HepG2 (cell line): ENCODE data around the gene LNPK. TPM values are rescaled to one million over a fixed set of nuclear protein-coding genes. Genes with fewer than 3 reads are reported as not detected.
A peak's percentile ranks its signal among the peaks of the same experiment; 100 is the strongest.

ENCODE experiments used
- DRAP1 ChIP-seq: IDR thresholded peaks from 2 replicates; pipeline ENCODE4 v1.6.1; 2016; ENCODE audit warnings: missing genetic modification reagents, missing compliant biosample characterization
- E2F2 ChIP-seq: sonication (generic); formaldehyde crosslinking; IDR thresholded peaks from 2 replicates; pipeline ENCODE4 v1.4.0; 2020; ENCODE audit warnings: missing genetic modification reagents, borderline replicate concordance
- E2F5 ChIP-seq: sonication (generic); formaldehyde crosslinking; conservative IDR thresholded peaks from 2 replicates; pipeline ENCODE4 v1.4.0; 2020; ENCODE audit warnings: missing genetic modification reagents
- MAFF ChIP-seq: IDR thresholded peaks from 2 replicates; pipeline ENCODE4 v1.6.1; 2011; ENCODE audit warnings: low read depth, low read length, improper control_type of control experiment
- NFKB2 ChIP-seq: sonication (generic); formaldehyde crosslinking; IDR thresholded peaks from 2 replicates; pipeline ENCODE4 v1.4.0; 2020; ENCODE audit warnings: missing genetic modification reagents, borderline replicate concordance
- PAX8 ChIP-seq: sonication (generic); formaldehyde crosslinking; IDR thresholded peaks from 2 replicates; pipeline ENCODE4 v1.8.0; 2022; ENCODE audit warnings: mild to moderate bottlenecking, missing genetic modification reagents, borderline replicate concordance
- POLR2G ChIP-seq: fragments of 200-400 bp; formaldehyde crosslinking; IDR thresholded peaks from 2 replicates; pipeline ENCODE4 v1.6.1; 2018; ENCODE audit warnings: mild to moderate bottlenecking, low read depth, low read length, moderate library complexity
- PPARG ChIP-seq: conservative IDR thresholded peaks from 2 replicates; pipeline ENCODE4 v1.6.1; 2016; ENCODE audit warnings: missing biosample characterization, missing genetic modification reagents
- REPIN1 ChIP-seq: sonication (generic); formaldehyde crosslinking; IDR thresholded peaks from 2 replicates; pipeline ENCODE4 v1.8.0; 2022; ENCODE audit warnings: missing genetic modification reagents, low read depth, mild to moderate bottlenecking, borderline replicate concordance
- SP140L ChIP-seq: sonication (generic); formaldehyde crosslinking; IDR thresholded peaks from 2 replicates; pipeline ENCODE4 v1.4.0; 2020; ENCODE audit warnings: missing genetic modification reagents, borderline replicate concordance
- ZBTB8A ChIP-seq: sonication (generic); formaldehyde crosslinking; IDR thresholded peaks from 2 replicates; pipeline ENCODE4 v1.4.0; 2020; ENCODE audit warnings: mild to moderate bottlenecking, low read depth, missing genetic modification reagents, borderline replicate concordance
- ZFAT ChIP-seq: sonication (generic); formaldehyde crosslinking; conservative IDR thresholded peaks from 2 replicates; pipeline ENCODE4 v1.8.1; 2023; ENCODE audit warnings: missing genetic modification reagents, inconsistent platforms
- ZNF354B ChIP-seq: sonication (generic); formaldehyde crosslinking; IDR thresholded peaks from 2 replicates; pipeline ENCODE4 v1.8.0; 2022; ENCODE audit warnings: mild to moderate bottlenecking, missing genetic modification reagents
- ZNF362 ChIP-seq: sonication (generic); formaldehyde crosslinking; IDR thresholded peaks from 2 replicates; pipeline ENCODE4 v1.4.0; 2020; ENCODE audit warnings: missing genetic modification reagents, mild to moderate bottlenecking, borderline replicate concordance
- ZNF430 ChIP-seq: sonication (generic); formaldehyde crosslinking; IDR thresholded peaks from 2 replicates; pipeline ENCODE4 v1.9.0; 2021; ENCODE audit warnings: mild to moderate bottlenecking, missing genetic modification reagents
- ZNF607 ChIP-seq: sonication (generic); formaldehyde crosslinking; IDR thresholded peaks from 2 replicates; pipeline ENCODE4 v1.5.1; 2020; ENCODE audit warnings: missing genetic modification reagents, mild to moderate bottlenecking, borderline replicate concordance
- ZNF83 ChIP-seq: sonication (generic); formaldehyde crosslinking; IDR thresholded peaks from 2 replicates; pipeline ENCODE4 v1.4.0; 2020; ENCODE audit warnings: missing genetic modification reagents, mild to moderate bottlenecking, borderline replicate concordance
- ZUFSP ChIP-seq: sonication (generic); formaldehyde crosslinking; IDR thresholded peaks from 2 replicates; pipeline ENCODE4 v1.9.0; 2021; ENCODE audit warnings: missing genetic modification reagents, mild to moderate bottlenecking, borderline replicate concordance
- ZXDC ChIP-seq: sonication (generic); formaldehyde crosslinking; IDR thresholded peaks from 2 replicates; pipeline ENCODE4 v1.5.0; 2020; ENCODE audit warnings: mild to moderate bottlenecking, missing genetic modification reagents
- polyA plus RNA-seq, 8 experiments: library from polyadenylated mRNA; depleted of rRNA in 3 of 8; stranded (reverse) in 7 of 8; unstranded in 1 of 8; fragments of >200 nt; fragmentation: Illumina TruSeq in 4 of 8; extraction: Trizol in 4 of 8; gene quantifications; 2 replicates each; pipeline versions ENCODE4 v1.2.1 to v1.2.3, GENCODE V29; 2011 to 2016; ENCODE audit warnings: low read depth in 4 of 8, missing spikeins in 1 of 8, mixed read lengths in 1 of 8; ENCODE audit not compliant: insufficient read depth in 1 of 8
- total RNA-seq, 5 experiments: library from RNA; depleted of rRNA; stranded (reverse); fragments of >200 nt; fragmentation: Illumina TruSeq; extraction: Trizol; gene quantifications; 2 replicates each; pipeline ENCODE4 v1.2.3, GENCODE V29; 2016; ENCODE audit warnings: low read depth in 1 of 5

The LNPK gene
- total and polyA plus RNA-seq, 2 of the 13 experiments (the other 11 are each of a cell fraction or from before 2014, with no cell fraction given), result 25.4 to 26.1 TPM

GRCh38 chr2:176001916-176002687 is at the start of gene LNPK (continued):
- TF ChIP-seq NFKB2 (CRISPR knock-in tag) (peak; percentile 51; the same call in 1 of the 2 replicates), ZNF354B (CRISPR knock-in tag) (0 out of 2 replicates have a peak, but pooled peaks have one; percentile 13), DRAP1 (peak; percentile 93), E2F5 (peak; percentile 90), ZNF430 (CRISPR knock-in tag) (peak; percentile 57; the same call in 1 of the 2 replicates), MAFF (no peak), PAX8 (CRISPR knock-in tag) (no peak), PPARG (CRISPR knock-in tag) (peak; percentile 40; the same call in 1 of the 2 replicates), ZNF362 (CRISPR knock-in tag) (no peak), SP140L (CRISPR knock-in tag) (no peak), ZXDC (CRISPR knock-in tag) (peak; percentile 62; the same call in 1 of the 2 replicates), POLR2G (peak; percentile 97), ZNF83 (CRISPR knock-in tag) (no peak), E2F2 (peak; percentile 69; the same call in 1 of the 2 replicates), ZNF607 (CRISPR knock-in tag) (peak; percentile 90; the same call in 1 of the 2 replicates), ZFAT (CRISPR knock-in tag) (no peak), ZBTB8A (CRISPR knock-in tag) (peak; percentile 88; the same call in 1 of the 2 replicates), ZUFSP (CRISPR knock-in tag) (no peak), REPIN1 (CRISPR knock-in tag) (peak; percentile 85; the same call in 1 of the 2 replicates)
